Liver (tissue), 3 donors: ENCODE measurements around the gene SP2.

Source experiments
- CTCF ChIP-seq: fragments of 150-350 bp; IDR thresholded peaks from 2 replicates; pipeline ENCODE4 v1.5.1; 2017; ENCODE audit warnings: improper control_type of control experiment, low read depth, low read length; ENCODE audit not compliant: missing input control
- FOXA1 ChIP-seq: IDR thresholded peaks from 2 replicates; pipeline ENCODE4 v1.6.1; 2016; ENCODE audit warnings: antibody characterized with exemption
- JUND ChIP-seq, 2 donors: IDR thresholded peaks; 2 replicates each; pipeline ENCODE4 v1.6.1; 2016; ENCODE audit warnings: antibody characterized with exemption in 2 of 2
- MAX ChIP-seq: IDR thresholded peaks from 2 replicates; pipeline ENCODE4 v1.6.1; 2016; ENCODE audit warnings: antibody characterized with exemption
- RAD21 ChIP-seq, 2 donors: IDR thresholded peaks; 2 replicates each; pipeline ENCODE4 v1.6.1; 2016; ENCODE audit warnings: antibody characterized with exemption in 2 of 2, mild to moderate bottlenecking in 2 of 2
- YY1 ChIP-seq: IDR thresholded peaks from 2 replicates; pipeline ENCODE4 v1.6.1; 2016; ENCODE audit warnings: antibody characterized with exemption, mild to moderate bottlenecking
- donor health status: healthy.
- donor health status: healthy.

GRCh38 chr17:47957591-47958490 lies 61.8 kb downstream of the SP2 start, which contains the start of gene PRR15L:
- TF ChIP-seq FOXA1 (no peak), CTCF (no peak), JUND (IDR thresholded peaks at IDR 0.05) (no peak), RAD21 (IDR thresholded peaks at IDR 0.05) (no peak), YY1 (no peak), MAX (no peak)
